22Rv1 (cell line): ENCODE measurements around the gene ZNF593.

Source experiments
- CTCF ChIP-seq: fragments of 450-650 bp; IDR thresholded peaks from 2 replicates; pipeline ENCODE4 v1.5.1; 2017; ENCODE audit warnings: mild to moderate bottlenecking
- ZFX ChIP-seq: fragments of 450-650 bp; IDR thresholded peaks from 2 replicates; pipeline ENCODE4 v1.6.1; 2017; ENCODE audit warnings: antibody characterized with exemption, borderline replicate concordance

- no peak for TF ChIP-seq CTCF
- no peak for TF ChIP-seq ZFX
Measured at GRCh38 chr1:26134466-26134865, 35.2 kb upstream of the ZNF593 start.
